CD4-positive, alpha-beta T cell treated with Interleukin-17A for 4 hours (primary cell): Measurements from ENCODE around the gene RAB11B.
A peak's percentile ranks its signal among the peaks of the same experiment; 100 is the strongest.
"Not testable (repeated sequence)": the region's sequence is repeated elsewhere in the genome, so short reads cannot be mapped to it uniquely, and the experiment has no call there.

Experiments
- DNase-seq: peaks from one replicate; pipeline ENCODE4 v3.0.0-alpha.2; 2020; ENCODE audit warnings: mixed read lengths

RAB11B gene

GRCh38 chr19:8389891-8390616, at the start of gene RAB11B:
Gene RAB11B, plus strand, starts transcription at chr19:8390360. Its CDS starts 57 bp downstream, at chr19:8390417.
- peak; percentile 97 for DNase-seq

- not testable (repeated sequence) for DNase-seq
Observed at GRCh38 chr19:8341504-8341903, 48.7 kb upstream of the RAB11B start.

GRCh38 chr19:8342316-8342683, 47.9 kb upstream of the RAB11B start:
- no peak for DNase-seq

GRCh38 chr19:8342684-8343482, 47.3 kb upstream of the RAB11B start, which contains the start of gene KANK3:
Gene KANK3, minus strand, starts transcription at chr19:8343262. Its CDS starts 5,434 bp downstream, at chr19:8337828.
- DNase-seq: peak; percentile 94

- no peak for DNase-seq
Observed at GRCh38 chr19:8343483-8343844, 46.7 kb upstream of the RAB11B start.

- not testable (repeated sequence) for DNase-seq
Observed at GRCh38 chr19:8349629-8350372, 40.4 kb upstream of the RAB11B start.

- no peak for DNase-seq
Observed at GRCh38 chr19:8352134-8352827, 37.9 kb upstream of the RAB11B start.

- not testable (repeated sequence) for DNase-seq
Observed at GRCh38 chr19:8352845-8353244, 37.3 kb upstream of the RAB11B start.

GRCh38 chr19:8355631-8356402, 34.3 kb upstream of the RAB11B start:
- no peak for DNase-seq

- DNase-seq: no peak
Observed at GRCh38 chr19:8357007-8357521, 33.1 kb upstream of the RAB11B start.

- no peak for DNase-seq
Observed at GRCh38 chr19:8358948-8359347, 31.2 kb upstream of the RAB11B start.

GRCh38 chr19:8360196-8360595, 30.0 kb upstream of the RAB11B start:
- DNase-seq: no peak

GRCh38 chr19:8361921-8362793, 28.0 kb upstream of the RAB11B start:
- DNase-seq: no peak

- peak; percentile 67 for DNase-seq
Observed at GRCh38 chr19:8363803-8364771, 26.1 kb upstream of the RAB11B start, which contains the start of gene ANGPTL4. Gene ANGPTL4, plus strand, starts transcription at chr19:8364155. Its CDS starts 167 bp downstream, at chr19:8364322.

GRCh38 chr19:8366121-8366581, 24.0 kb upstream of the RAB11B start:
- DNase-seq: no peak

- DNase-seq: no peak
Observed at GRCh38 chr19:8366961-8367326, 23.2 kb upstream of the RAB11B start.

GRCh38 chr19:8367327-8368001, 22.7 kb upstream of the RAB11B start:
- no peak for DNase-seq

GRCh38 chr19:8370176-8371010, 19.8 kb upstream of the RAB11B start:
- DNase-seq: no peak
